Astrocyte (in vitro differentiated cells and primary cell): ENCODE data around the gene CHMP2A. TPM values are rescaled to one million over a fixed set of nuclear protein-coding genes. Genes with fewer than 3 reads are reported as not detected.

ENCODE experiments used
- DNase-seq: peaks from one replicate; pipeline ENCODE4 v3.0.0-alpha.2; 2010; ENCODE audit warnings: low read depth
- FAIRE-seq: peaks from 2 replicates; lab custom pipeline; 2011; peaks lifted over from hg19 to GRCh38; lab: Jason Lieb, UNC
- H2AFZ ChIP-seq: 2 replicates; pipeline ENCODE4 v1.6.0; 2012; ENCODE audit warnings: low read depth, low read length, inconsistent platforms
- H3K27ac ChIP-seq: 2 replicates; pipeline ENCODE4 v1.5.1; 2011; ENCODE audit warnings: low read depth, low read length, inconsistent platforms
- H3K27me3 ChIP-seq: 2 replicates; pipeline ENCODE4 v1.6.0; 2011; ENCODE audit warnings: low read length, inconsistent platforms; ENCODE audit not compliant: insufficient read depth
- H3K36me3 ChIP-seq: 2 replicates; pipeline ENCODE4 v1.5.1; 2011; ENCODE audit warnings: low read length, inconsistent platforms; ENCODE audit not compliant: insufficient read depth
- H3K4me1 ChIP-seq: 2 replicates; pipeline ENCODE4 v1.5.1; 2011; ENCODE audit warnings: low read length, inconsistent platforms; ENCODE audit not compliant: insufficient read depth
- H3K4me2 ChIP-seq: 2 replicates; pipeline ENCODE4 v1.6.0; 2012; ENCODE audit warnings: low read length, inconsistent platforms
- H3K4me3 ChIP-seq: 2 replicates; pipeline ENCODE4 v1.5.1; 2011; ENCODE audit warnings: low read depth, mild to moderate bottlenecking, low read length, inconsistent platforms; ENCODE audit not compliant: insufficient read depth
- H3K79me2 ChIP-seq: 2 replicates; pipeline ENCODE4 v1.6.0; 2012; ENCODE audit warnings: mild to moderate bottlenecking, low read length, inconsistent platforms; ENCODE audit not compliant: insufficient read depth
- H3K9ac ChIP-seq: 2 replicates; pipeline ENCODE4 v1.6.0; 2012; ENCODE audit warnings: mild to moderate bottlenecking, low read length, inconsistent platforms
- H3K9me3 ChIP-seq: 2 replicates; pipeline ENCODE4 v1.5.1; 2012; ENCODE audit warnings: low read depth, mild to moderate bottlenecking, low read length, inconsistent platforms; ENCODE audit not compliant: insufficient read depth
- H4K20me1 ChIP-seq: 2 replicates; pipeline ENCODE4 v1.6.0; 2012; ENCODE audit warnings: low read length, inconsistent platforms; ENCODE audit not compliant: insufficient read depth
- H3K27ac Mint-ChIP-seq: one replicate; pipeline ENCODE4 v1.8.0; 2021; ENCODE audit warnings: mild to moderate bottlenecking, mixed read lengths; ENCODE audit not compliant: unreplicated experiment
- H3K27me3 Mint-ChIP-seq: one replicate; pipeline ENCODE4 v1.8.0; 2021; ENCODE audit warnings: low read depth, mixed read lengths; ENCODE audit not compliant: unreplicated experiment
- H3K36me3 Mint-ChIP-seq: one replicate; pipeline ENCODE4 v1.8.0; 2021; ENCODE audit warnings: low read depth, mixed read lengths; ENCODE audit not compliant: unreplicated experiment
- H3K4me1 Mint-ChIP-seq: one replicate; pipeline ENCODE4 v1.8.0; 2021; ENCODE audit warnings: low read depth, mixed read lengths; ENCODE audit not compliant: unreplicated experiment
- H3K4me3 Mint-ChIP-seq: one replicate; pipeline ENCODE4 v1.8.0; 2021; ENCODE audit warnings: mild to moderate bottlenecking, moderate library complexity, mixed read lengths; ENCODE audit not compliant: unreplicated experiment
- H3K9me3 Mint-ChIP-seq: one replicate; pipeline ENCODE4 v1.8.0; 2021; ENCODE audit warnings: mild to moderate bottlenecking, mixed read lengths; ENCODE audit not compliant: unreplicated experiment
- EZH2 ChIP-seq: IDR thresholded peaks from 2 replicates; pipeline ENCODE4 v1.6.1; 2012; ENCODE audit warnings: mild to moderate bottlenecking, low read length, inconsistent platforms; ENCODE audit not compliant: insufficient read depth
- total RNA-seq: library from RNA; stranded (reverse); gene quantifications from 2 replicates; pipeline ENCODE4 v1.2.1, GENCODE V29; 2021
- TF ChIP-seq, protein P1 (sequence below): IDR thresholded peaks from 2 replicates; pipeline ENCODE4 v1.5.1; 2011; ENCODE audit warnings: low read depth, mild to moderate bottlenecking, inconsistent platforms, low read length, moderate library complexity; ENCODE audit not compliant: insufficient read depth

CHMP2A gene
- total RNA-seq, 1 donor from 2014 or later = 71.3 TPM

DNA sequence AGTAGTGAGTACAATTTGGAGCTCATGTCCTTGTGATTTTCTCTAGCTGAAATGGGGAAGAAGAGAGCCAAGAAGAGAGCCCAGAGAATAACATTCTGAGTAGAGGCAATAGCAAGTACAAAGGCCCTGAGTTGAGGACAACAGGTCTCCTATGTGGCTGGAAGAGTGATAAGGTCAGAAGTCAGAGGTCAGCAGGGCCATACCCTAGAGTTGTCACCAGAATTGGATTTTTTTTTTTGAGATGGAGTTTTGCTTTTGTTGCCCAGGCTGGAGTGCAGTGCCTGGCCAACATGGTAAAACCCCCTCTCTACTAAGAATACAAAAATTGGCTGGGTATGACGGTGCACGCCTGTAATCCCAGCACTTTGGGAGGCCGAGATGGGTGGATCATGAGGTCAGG lies 19.0 kb downstream of the CHMP2A start:
- FAIRE-seq = no peak
- H3K4me2 ChIP-seq = no peak overlapping the region

DNA sequence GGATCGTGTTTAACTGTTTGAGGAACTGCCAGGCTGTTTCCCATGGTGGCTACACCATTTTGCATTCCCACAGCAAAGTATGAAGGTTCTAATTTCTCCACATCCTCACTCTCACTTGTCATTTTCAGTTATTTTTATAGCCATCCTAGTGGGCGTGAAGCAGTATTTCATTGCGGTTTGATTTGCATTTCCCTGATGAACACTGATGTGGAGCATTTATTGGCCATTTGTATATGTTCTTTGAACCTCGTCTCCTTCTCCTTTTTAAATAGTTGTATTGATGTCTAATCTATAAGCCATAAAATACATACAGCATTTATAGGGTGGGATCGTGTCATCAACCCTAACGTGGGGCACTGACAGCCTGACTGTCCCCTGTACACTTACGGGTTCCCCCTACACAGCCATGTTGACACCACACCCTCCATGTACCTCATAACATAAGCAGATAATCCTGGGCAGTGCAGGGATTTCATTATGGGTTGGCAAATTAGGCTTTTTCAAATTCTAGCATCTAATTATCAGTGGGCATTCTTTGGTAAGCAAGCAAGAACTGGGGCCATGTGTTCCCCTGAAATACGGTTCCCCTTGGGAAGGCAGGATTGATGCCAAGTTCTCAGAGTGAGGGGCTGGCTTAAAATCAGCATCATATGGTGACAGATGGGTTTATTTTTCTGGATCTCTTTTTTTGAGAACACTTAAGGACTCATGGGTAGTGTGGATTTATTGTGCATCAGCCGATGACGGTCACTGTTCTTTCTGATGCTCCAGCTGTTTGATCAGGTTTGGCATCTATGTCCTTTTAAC lies 23.7 kb downstream of the CHMP2A start:
- Histone ChIP-seq H3K27ac (no peak overlapping the region), H3K9me3 (no peaks in the 10 kb centered on the region), H3K79me2 (no peaks in the 10 kb centered on the region), H3K4me2 (no peak overlapping the region), H4K20me1 (no peaks in the 10 kb centered on the region), H3K4me1 (no peaks in the 10 kb centered on the region), H3K36me3 (no peaks in the 10 kb centered on the region), H3K4me3 (no peak overlapping the region), H3K27me3 (peaks cover 15% of the 10 kb centered on the region), H3K9ac (no peak overlapping the region), H2AFZ (no peak overlapping the region)
- no peak overlapping the region for H3K4me3 Mint-ChIP-seq
- no peaks in the 10 kb centered on the region for H3K9me3 Mint-ChIP-seq
- no peaks in the 10 kb centered on the region for H3K4me1 Mint-ChIP-seq
- H3K36me3 Mint-ChIP-seq = no peaks in the 10 kb centered on the region
- no peak overlapping the region for H3K27ac Mint-ChIP-seq
- DNase-seq (no peak), FAIRE-seq (no peak)
- peaks cover 24% of the 10 kb centered on the region for H3K27me3 Mint-ChIP-seq
- TF ChIP-seq EZH2 = no peak
- TF ChIP-seq, protein P1, sequence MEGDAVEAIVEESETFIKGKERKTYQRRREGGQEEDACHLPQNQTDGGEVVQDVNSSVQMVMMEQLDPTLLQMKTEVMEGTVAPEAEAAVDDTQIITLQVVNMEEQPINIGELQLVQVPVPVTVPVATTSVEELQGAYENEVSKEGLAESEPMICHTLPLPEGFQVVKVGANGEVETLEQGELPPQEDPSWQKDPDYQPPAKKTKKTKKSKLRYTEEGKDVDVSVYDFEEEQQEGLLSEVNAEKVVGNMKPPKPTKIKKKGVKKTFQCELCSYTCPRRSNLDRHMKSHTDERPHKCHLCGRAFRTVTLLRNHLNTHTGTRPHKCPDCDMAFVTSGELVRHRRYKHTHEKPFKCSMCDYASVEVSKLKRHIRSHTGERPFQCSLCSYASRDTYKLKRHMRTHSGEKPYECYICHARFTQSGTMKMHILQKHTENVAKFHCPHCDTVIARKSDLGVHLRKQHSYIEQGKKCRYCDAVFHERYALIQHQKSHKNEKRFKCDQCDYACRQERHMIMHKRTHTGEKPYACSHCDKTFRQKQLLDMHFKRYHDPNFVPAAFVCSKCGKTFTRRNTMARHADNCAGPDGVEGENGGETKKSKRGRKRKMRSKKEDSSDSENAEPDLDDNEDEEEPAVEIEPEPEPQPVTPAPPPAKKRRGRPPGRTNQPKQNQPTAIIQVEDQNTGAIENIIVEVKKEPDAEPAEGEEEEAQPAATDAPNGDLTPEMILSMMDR = no peak

More for the DNA sequence above, 19.0 kb downstream of the CHMP2A start:
- H3K27me3 ChIP-seq = peaks cover 21% of the 10 kb centered on the region
- H4K20me1 ChIP-seq = no peaks in the 10 kb centered on the region
- H3K4me3 Mint-ChIP-seq = no peak overlapping the region
- H3K4me3 ChIP-seq = no peak overlapping the region
- H3K9ac ChIP-seq = no peak overlapping the region
- H3K4me1 ChIP-seq = no peaks in the 10 kb centered on the region
- no peak for DNase-seq
- TF ChIP-seq, protein P1 = no peak
- TF ChIP-seq EZH2 = no peak
- no peaks in the 10 kb centered on the region for H3K79me2 ChIP-seq
- no peaks in the 10 kb centered on the region for H3K9me3 ChIP-seq
- H3K36me3 Mint-ChIP-seq = no peaks in the 10 kb centered on the region
- H3K9me3 Mint-ChIP-seq = no peaks in the 10 kb centered on the region
- H3K4me1 Mint-ChIP-seq = no peaks in the 10 kb centered on the region
- no peak overlapping the region for H2AFZ ChIP-seq
- peaks cover 29% of the 10 kb centered on the region for H3K27me3 Mint-ChIP-seq
- no peaks in the 10 kb centered on the region for H3K36me3 ChIP-seq
- no peak overlapping the region for H3K27ac Mint-ChIP-seq
- H3K27ac ChIP-seq = no peak overlapping the region

DNA sequence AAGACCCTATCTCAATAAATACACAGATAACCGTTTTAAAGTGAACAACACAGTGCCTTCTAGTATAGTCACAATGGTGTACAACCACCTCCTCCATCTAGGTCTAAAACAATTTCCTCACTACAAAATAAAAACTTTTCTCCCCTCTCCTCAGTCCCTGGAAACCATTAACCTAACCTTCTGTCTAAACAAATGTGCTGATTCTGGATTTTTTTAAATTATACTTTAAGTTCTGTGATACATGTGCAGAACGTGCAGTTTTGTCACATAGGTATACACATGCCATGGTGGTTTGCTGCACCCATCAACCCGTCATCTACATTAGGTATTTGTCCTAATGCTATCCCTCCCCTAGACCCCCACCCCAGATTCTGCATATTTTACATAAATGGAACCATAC lies 25.5 kb downstream of the CHMP2A start:
- Histone ChIP-seq H3K9me3 (no peaks in the 10 kb centered on the region), H3K79me2 (no peaks in the 10 kb centered on the region), H3K4me2 (no peak overlapping the region), H3K4me1 (no peaks in the 10 kb centered on the region), H3K36me3 (no peaks in the 10 kb centered on the region), H3K27me3 (peaks cover 15% of the 10 kb centered on the region), H4K20me1 (no peaks in the 10 kb centered on the region), H2AFZ (no peak overlapping the region), H3K4me3 (no peak overlapping the region), H3K27ac (no peak overlapping the region), H3K9ac (no peak overlapping the region)
- no peak for TF ChIP-seq EZH2
- TF ChIP-seq, protein P1 = no peak
- Mint-ChIP-seq H3K9me3 (no peaks in the 10 kb centered on the region), H3K27ac (no peak overlapping the region), H3K4me3 (no peak overlapping the region), H3K4me1 (no peaks in the 10 kb centered on the region), H3K27me3 (peaks cover 24% of the 10 kb centered on the region), H3K36me3 (no peaks in the 10 kb centered on the region)
- FAIRE-seq (no peak), DNase-seq (no peak)
